KOPT-K1 (cell line): ENCODE data around the gene PYDC1.

Source experiments
- H3K27ac ChIP-seq: fragments of 200-600 bp; sonication (generic); 2 replicates; pipeline ENCODE4 v1.5.1; 2016; ENCODE audit warnings: antibody characterized with exemption, mild to moderate bottlenecking, low read depth, low read length; ENCODE audit not compliant: poor library complexity, severe bottlenecking
- H3K36me3 ChIP-seq: fragments of 200-600 bp; sonication (generic); 2 replicates; pipeline ENCODE4 v1.5.1; 2017; ENCODE audit warnings: antibody characterized with exemption, mild to moderate bottlenecking, low read length, moderate library complexity; ENCODE audit not compliant: insufficient read depth
- H3K9me3 ChIP-seq: fragments of 200-600 bp; sonication (generic); 2 replicates; pipeline ENCODE4 v1.5.1; 2017; ENCODE audit warnings: antibody characterized with exemption, low read length, mild to moderate bottlenecking; ENCODE audit not compliant: insufficient read depth, poor library complexity, severe bottlenecking

The PYDC1 gene

GRCh38 chr16:31238041-31238440 is 21.1 kb upstream of the PYDC1 start:
- Histone ChIP-seq H3K9me3 (peaks cover 5% of the 10 kb centered on the region), H3K27ac (no peak overlapping the region), H3K36me3 (no peaks in the 10 kb centered on the region)

GRCh38 chr16:31229501-31229900 is 12.6 kb upstream of the PYDC1 start:
- Histone ChIP-seq H3K36me3 (no peaks in the 10 kb centered on the region), H3K27ac (no peak overlapping the region), H3K9me3 (no peaks in the 10 kb centered on the region)

GRCh38 chr16:31228206-31228605 is 11.3 kb upstream of the PYDC1 start:
- Histone ChIP-seq H3K9me3 (no peaks in the 10 kb centered on the region), H3K36me3 (no peaks in the 10 kb centered on the region), H3K27ac (no peak overlapping the region)

- Histone ChIP-seq H3K36me3 (no peaks in the 10 kb centered on the region), H3K27ac (no peak overlapping the region), H3K9me3 (no peaks in the 10 kb centered on the region)
Measured at GRCh38 chr16:31225193-31225592, 8.3 kb upstream of the PYDC1 start.

- no peaks in the 10 kb centered on the region for H3K36me3 ChIP-seq
- H3K9me3 ChIP-seq = no peaks in the 10 kb centered on the region
- no peak overlapping the region for H3K27ac ChIP-seq
Measured at GRCh38 chr16:31224092-31224955, 7.4 kb upstream of the PYDC1 start.

- Histone ChIP-seq H3K36me3 (no peaks in the 10 kb centered on the region), H3K27ac (no peak overlapping the region), H3K9me3 (no peaks in the 10 kb centered on the region)
Measured at GRCh38 chr16:31223044-31223443, 6.1 kb upstream of the PYDC1 start.

- H3K27ac ChIP-seq = no peak overlapping the region
- H3K9me3 ChIP-seq = no peaks in the 10 kb centered on the region
- no peaks in the 10 kb centered on the region for H3K36me3 ChIP-seq
Measured at GRCh38 chr16:31221357-31222160, 4.6 kb upstream of the PYDC1 start.

- H3K27ac ChIP-seq = no peak overlapping the region
- H3K9me3 ChIP-seq = no peaks in the 10 kb centered on the region
- no peaks in the 10 kb centered on the region for H3K36me3 ChIP-seq
Measured at GRCh38 chr16:31219154-31219741, 2.3 kb upstream of the PYDC1 start.

- Histone ChIP-seq H3K36me3 (no peaks in the 10 kb centered on the region), H3K9me3 (no peaks in the 10 kb centered on the region), H3K27ac (no peak overlapping the region)
Measured at GRCh38 chr16:31217136-31217530, 198 bp upstream of the PYDC1 start.

GRCh38 chr16:31215287-31216162 is 1.4 kb downstream of the PYDC1 start:
- no peak overlapping the region for H3K27ac ChIP-seq
- no peaks in the 10 kb centered on the region for H3K36me3 ChIP-seq
- no peaks in the 10 kb centered on the region for H3K9me3 ChIP-seq

GRCh38 chr16:31214708-31215286 is 2.1 kb downstream of the PYDC1 start:
- Histone ChIP-seq H3K27ac (no peak overlapping the region), H3K36me3 (no peaks in the 10 kb centered on the region), H3K9me3 (no peaks in the 10 kb centered on the region)

- no peak within 1 kb of the TSS for H3K27ac ChIP-seq
- H3K9me3 ChIP-seq = no peaks in the 10 kb centered on the region
- H3K36me3 ChIP-seq = no peaks in the 10 kb centered on the region
Measured at GRCh38 chr16:31213877-31214707, 2.8 kb downstream of the PYDC1 start, which contains the start of gene TRIM72. Gene TRIM72, plus strand, starts transcription at chr16:31214119. Its CDS starts 620 bp downstream, at chr16:31214739.

- no peaks in the 10 kb centered on the region for H3K36me3 ChIP-seq
- H3K9me3 ChIP-seq = no peaks in the 10 kb centered on the region
- no peak overlapping the region for H3K27ac ChIP-seq
Measured at GRCh38 chr16:31213342-31213741, 3.6 kb downstream of the PYDC1 start.
